HepG2 (cell line): ENCODE measurements around the gene ANKRD11. TPM values are rescaled to one million over a fixed set of nuclear protein-coding genes. Genes with fewer than 3 reads are reported as not detected.

Experiments
- ATF4 ChIP-seq, 2 experiments: fragments of 450-650 bp in 1 of 2; sonication (generic) in 1 of 2; formaldehyde crosslinking; IDR thresholded peaks; 2 replicates each; pipeline versions ENCODE4 v1.5.0 to v1.8.0; 2020 to 2022; ENCODE audit warnings: mild to moderate bottlenecking in 1 of 2, missing genetic modification reagents in 1 of 2
- ELF3 ChIP-seq: IDR thresholded peaks from 2 replicates; pipeline ENCODE4 v1.6.1; 2016; ENCODE audit warnings: missing genetic modification reagents, missing compliant biosample characterization
- HHEX ChIP-seq: IDR thresholded peaks from 2 replicates; pipeline ENCODE4 v1.6.1; 2016; ENCODE audit warnings: control low read depth
- HNRNPLL ChIP-seq: fragments of 200-400 bp; formaldehyde crosslinking; IDR thresholded peaks from 2 replicates; pipeline ENCODE4 v1.6.1; 2017; ENCODE audit warnings: mild to moderate bottlenecking, low read depth, low read length; ENCODE audit not compliant: poor library complexity, severe bottlenecking
- HOXA7 ChIP-seq: sonication (generic); formaldehyde crosslinking; IDR thresholded peaks from 2 replicates; pipeline ENCODE4 v1.8.1; 2022; ENCODE audit warnings: mild to moderate bottlenecking, missing genetic modification reagents, moderate library complexity
- JUN ChIP-seq: sonication (generic); formaldehyde crosslinking; IDR thresholded peaks from 2 replicates; pipeline ENCODE4 v1.4.0; 2020; ENCODE audit warnings: mild to moderate bottlenecking, missing genetic modification reagents
- KMT2A ChIP-seq: sonication (generic); formaldehyde crosslinking; IDR thresholded peaks from 2 replicates; pipeline ENCODE4 v1.4.0; 2020; ENCODE audit warnings: missing genetic modification reagents
- RFXAP ChIP-seq: sonication (generic); formaldehyde crosslinking; IDR thresholded peaks from 2 replicates; pipeline ENCODE4 v1.4.0; 2020; ENCODE audit warnings: missing genetic modification reagents, borderline replicate concordance
- SOX13 ChIP-seq, 3 experiments: fragments of 450-650 bp in 1 of 3; sonication (generic) in 1 of 3; formaldehyde crosslinking in 1 of 3; IDR thresholded peaks in 2 of 3; conservative IDR thresholded peaks in 1 of 3; 2 replicates each; pipeline versions ENCODE4 v1.5.0 to v1.6.1; 2016 to 2020; ENCODE audit warnings: antibody characterized with exemption in 1 of 3, mild to moderate bottlenecking in 1 of 3, missing compliant biosample characterization in 1 of 3, missing genetic modification reagents in 1 of 3, moderate library complexity in 1 of 3
- THAP8 ChIP-seq: sonication (generic); formaldehyde crosslinking; IDR thresholded peaks from 2 replicates; pipeline ENCODE4 v1.5.1; 2020; ENCODE audit warnings: missing genetic modification reagents, mild to moderate bottlenecking, borderline replicate concordance
- USF2 ChIP-seq, 2 experiments: sonication (generic) in 1 of 2; formaldehyde crosslinking in 1 of 2; IDR thresholded peaks; 2 replicates each; pipeline versions ENCODE4 v1.5.1 to v1.6.1; 2011 to 2020; ENCODE audit warnings: borderline replicate concordance in 1 of 2, low read depth in 1 of 2, low read length in 1 of 2, mild to moderate bottlenecking in 1 of 2, missing genetic modification reagents in 1 of 2, moderate library complexity in 1 of 2
- ZBTB25 ChIP-seq: IDR thresholded peaks from 2 replicates; pipeline ENCODE4 v1.6.1; 2018; ENCODE audit warnings: missing genetic modification reagents
- ZNF160 ChIP-seq: sonication (generic); formaldehyde crosslinking; IDR thresholded peaks from 2 replicates; pipeline ENCODE4 v1.8.0; 2022; ENCODE audit warnings: mild to moderate bottlenecking, inconsistent platforms, missing genetic modification reagents
- ZNF276 ChIP-seq: sonication (generic); formaldehyde crosslinking; IDR thresholded peaks from 2 replicates; pipeline ENCODE4 v1.4.0; 2020; ENCODE audit warnings: mild to moderate bottlenecking, low read depth, missing genetic modification reagents
- ZNF503 ChIP-seq: sonication (generic); formaldehyde crosslinking; IDR thresholded peaks from 2 replicates; pipeline ENCODE4 v1.4.0; 2020; ENCODE audit warnings: missing genetic modification reagents
- ZNF678 ChIP-seq: sonication (generic); formaldehyde crosslinking; IDR thresholded peaks from 2 replicates; pipeline ENCODE4 v1.4.0; 2020; ENCODE audit warnings: mild to moderate bottlenecking, missing genetic modification reagents
- ZNF761 ChIP-seq: sonication (generic); formaldehyde crosslinking; conservative IDR thresholded peaks from 2 replicates; pipeline ENCODE4 v1.4.0; 2020; ENCODE audit warnings: mild to moderate bottlenecking, missing genetic modification reagents
- ZNF891 ChIP-seq: sonication (generic); formaldehyde crosslinking; IDR thresholded peaks from 2 replicates; pipeline ENCODE4 v1.5.0; 2020; ENCODE audit warnings: mild to moderate bottlenecking, missing genetic modification reagents
- polyA plus RNA-seq, 8 experiments: library from polyadenylated mRNA; depleted of rRNA in 3 of 8; stranded (reverse) in 7 of 8; unstranded in 1 of 8; fragments of >200 nt; fragmentation: Illumina TruSeq in 4 of 8; extraction: Trizol in 4 of 8; gene quantifications; 2 replicates each; pipeline versions ENCODE4 v1.2.1 to v1.2.3, GENCODE V29; 2011 to 2016; ENCODE audit warnings: low read depth in 4 of 8, missing spikeins in 1 of 8, mixed read lengths in 1 of 8; ENCODE audit not compliant: insufficient read depth in 1 of 8
- total RNA-seq, 5 experiments: library from RNA; depleted of rRNA; stranded (reverse); fragments of >200 nt; fragmentation: Illumina TruSeq; extraction: Trizol; gene quantifications; 2 replicates each; pipeline ENCODE4 v1.2.3, GENCODE V29; 2016; ENCODE audit warnings: low read depth in 1 of 5

Gene ANKRD11
- total and polyA plus RNA-seq, 2 of the 13 experiments (the other 11 are each of a cell fraction or from before 2014, with no cell fraction given) = 21.4 to 38.4 TPM

GRCh38 chr16:89322321-89323119, 167.8 kb downstream of the ANKRD11 start (continued):
- TF ChIP-seq ZNF503 (CRISPR knock-in tag) (no peak), HOXA7 (CRISPR knock-in tag) (no peak), ATF4 (CRISPR knock-in tag; IDR thresholded peaks at IDR 0.05) (no peak), RFXAP (CRISPR knock-in tag) (no peak), USF2 (IDR thresholded peaks at IDR 0.05; ENCODE audit: low read depth, low read length) (no peak), USF2 (CRISPR knock-in tag; IDR thresholded peaks at IDR 0.05; ENCODE audit: borderline replicate concordance) (no peak), ZNF678 (CRISPR knock-in tag) (no peak), ELF3 (CRISPR knock-in tag) (peak; percentile 52; the same call in 1 of the 2 replicates), SOX13 (IDR thresholded peaks at IDR 0.05) (no peak), SOX13 (CRISPR knock-in tag; conservative IDR thresholded peaks at IDR 0.05 in 1 of 2, IDR thresholded peaks at IDR 0.05 in 1 of 2) (no peak), THAP8 (CRISPR knock-in tag) (no peak), ZNF276 (CRISPR knock-in tag) (no peak), ZNF761 (CRISPR knock-in tag) (no peak), ZNF160 (CRISPR knock-in tag) (no peak), ZNF891 (CRISPR knock-in tag) (no peak), HNRNPLL (no peak), KMT2A (CRISPR knock-in tag) (no peak), JUN (CRISPR knock-in tag) (no peak), HHEX (CRISPR knock-in tag) (no peak), ZBTB25 (CRISPR knock-in tag) (no peak)
